ACHN (cell line): ENCODE data around the gene KAT7.

ENCODE experiments used
- DNase-seq: peaks from one replicate; pipeline ENCODE4 v3.0.0-alpha.2; 2015
- in situ Hi-C: cut with HindIII; loops from 2 replicates; pipeline ENCODE4 v1.10.0; 2017; ENCODE audit warnings: low sequenced_read_pairs, low pct_ligation_motif_present, low pct_unique_long_range_greater_than_20kb

KAT7 gene

GRCh38 chr17:49880291-49881053, 92.0 kb downstream of the KAT7 start:
- in situ Hi-C loops, result loop anchor here (5.0 kb wide), 1 partner anchor 117 kb away; the partner anchor contains the start of gene DLX3
- peak; percentile 73 for DNase-seq

- DNase-seq, result no peak
- in situ Hi-C loops, result loop anchor here (5.0 kb wide), 1 partner anchor 116 kb away; the partner anchor contains the start of gene DLX3
Measured at GRCh38 chr17:49881054-49881402, 92.5 kb downstream of the KAT7 start.

- no peak for DNase-seq
- in situ Hi-C loops, result loop anchor here (5.0 kb wide), 1 partner anchor 115 kb away; the partner anchor contains the start of gene DLX3
Measured at GRCh38 chr17:49882434-49882833, 94.0 kb downstream of the KAT7 start.
